Endothelial cell of umbilical vein (primary cell): Measurements from ENCODE around the gene EPHA8. TPM values are rescaled to one million over a fixed set of nuclear protein-coding genes. Genes with fewer than 3 reads are reported as not detected.

Experiments used
- BruUV-seq: library from RNA; stranded (reverse); fragments of 400-500 nt; replicated peaks from 2 replicates; lab custom pipeline; 2021; lab: Mats Ljungman, UMichigan
- CTCF ChIA-PET: fragments of 300-600, 350-600 bp; sonication (Branson Sonifier 250); formaldehyde crosslinking; loops from one replicate; lab custom pipeline; 2021; ENCODE audit warnings: antibody characterized with exemption, inconsistent platforms; lab: Charles Lee
- POLR2A ChIA-PET: fragments of 300-600, 350-600 bp; sonication (Branson Sonifier 250); formaldehyde crosslinking; loops from one replicate; lab custom pipeline; 2021; ENCODE audit warnings: antibody characterized with exemption, inconsistent platforms; lab: Charles Lee
- DNase-seq: peaks from one replicate; pipeline ENCODE4 v3.0.0-alpha.2; 2011; ENCODE audit warnings: low read depth, low spot score
- FAIRE-seq: peaks from 2 replicates; lab custom pipeline; 2011; peaks lifted over from hg19 to GRCh38; lab: Jason Lieb, UNC
- H2AFZ ChIP-seq: 2 replicates; pipeline ENCODE4 v1.6.0; 2012; ENCODE audit warnings: low read depth, low read length, control low read depth, inconsistent platforms
- H3K27ac ChIP-seq: 2 replicates; pipeline ENCODE4 v1.5.1; 2011; ENCODE audit warnings: low read depth, mild to moderate bottlenecking, control low read depth, low read length, moderate library complexity; ENCODE audit not compliant: insufficient read depth
- H3K27me3 ChIP-seq, 2 experiments: 2 replicates each; pipeline versions ENCODE4 v1.6.0 to v1.6.1; 2011; ENCODE audit warnings: low read length in 2 of 2, mixed read lengths in 1 of 2; ENCODE audit not compliant: control insufficient read depth in 2 of 2, insufficient read depth in 2 of 2
- H3K36me3 ChIP-seq, 2 experiments: 2 replicates in 1 of 2; 3 replicates in 1 of 2; pipeline ENCODE4 v1.5.1; 2011; ENCODE audit warnings: low read length in 2 of 2, mild to moderate bottlenecking in 1 of 2, moderate library complexity in 1 of 2; ENCODE audit not compliant: control insufficient read depth in 2 of 2, insufficient read depth in 2 of 2; ENCODE audit errors: extremely low read depth in 1 of 2
- H3K4me1 ChIP-seq: 3 replicates; pipeline ENCODE4 v1.5.1; 2011; ENCODE audit warnings: mild to moderate bottlenecking, low read length; ENCODE audit not compliant: control insufficient read depth, insufficient read depth; ENCODE audit errors: extremely low read depth
- H3K4me2 ChIP-seq: 2 replicates; pipeline ENCODE4 v1.6.1; 2011; ENCODE audit warnings: low read length, control low read depth, mixed read lengths; ENCODE audit not compliant: insufficient read depth
- H3K4me3 ChIP-seq, 3 experiments: fragments of 200-600 bp in 1 of 3; sonication (generic), shearing (Covaris generic) in 1 of 3; replicated peaks in 1 of 3; 2 replicates each; pipeline ENCODE4 v1.5.1; 2011 to 2016; ENCODE audit warnings: control low read depth in 3 of 3, low read length in 3 of 3, mild to moderate bottlenecking in 2 of 3, inconsistent platforms in 1 of 3, low read depth in 1 of 3, moderate library complexity in 1 of 3; ENCODE audit not compliant: insufficient read depth in 1 of 3
- H3K79me2 ChIP-seq: 2 replicates; pipeline ENCODE4 v1.6.0; 2012; ENCODE audit warnings: low read length, inconsistent platforms; ENCODE audit not compliant: control insufficient read depth, insufficient read depth
- H3K9ac ChIP-seq: replicated peaks from 2 replicates; pipeline ENCODE3; 2011; ENCODE audit warnings: low read length, control low read depth; ENCODE audit not compliant: insufficient read depth; ENCODE audit errors: extremely low read depth
- H3K9me1 ChIP-seq: replicated peaks from 3 replicates; pipeline ENCODE4 v1.6.0; 2011; ENCODE audit warnings: mild to moderate bottlenecking, low read length; ENCODE audit not compliant: control insufficient read depth, insufficient read depth; ENCODE audit errors: extremely low read depth
- H3K9me3 ChIP-seq: replicated peaks from 2 replicates; pipeline ENCODE4 v1.5.1; 2012; ENCODE audit warnings: low read length, inconsistent platforms; ENCODE audit not compliant: control insufficient read depth, insufficient read depth
- H4K20me1 ChIP-seq: replicated peaks from 2 replicates; pipeline ENCODE3; 2011; ENCODE audit warnings: mild to moderate bottlenecking, low read length; ENCODE audit not compliant: control insufficient read depth, insufficient read depth; ENCODE audit errors: extremely low read depth
- CTCF ChIP-seq, 2 donors: IDR thresholded peaks; 1 replicate in 1 of 2; 2 replicates in 1 of 2; pipeline ENCODE4 v1.5.1; 2011; ENCODE audit warnings: low read length in 2 of 2, mild to moderate bottlenecking in 2 of 2, moderate library complexity in 2 of 2, control low read depth in 1 of 2, inconsistent platforms in 1 of 2, low read depth in 1 of 2; ENCODE audit not compliant: insufficient read depth in 1 of 2; ENCODE audit errors: extremely low read depth in 1 of 2
- EZH2 ChIP-seq: IDR thresholded peaks from 2 replicates; pipeline ENCODE4 v1.6.1; 2012; ENCODE audit warnings: borderline replicate concordance, low read depth, mild to moderate bottlenecking, moderate library complexity, low read length, inconsistent platforms; ENCODE audit not compliant: severe bottlenecking
- FOS ChIP-seq: IDR thresholded peaks from 2 replicates; pipeline ENCODE4 v1.6.1; 2011; ENCODE audit warnings: mild to moderate bottlenecking, low read length, moderate library complexity, borderline replicate concordance; ENCODE audit not compliant: insufficient read depth
- GATA2 ChIP-seq: IDR thresholded peaks from 2 replicates; pipeline ENCODE4 v1.7.0; 2011; ENCODE audit warnings: low read depth, mild to moderate bottlenecking, moderate library complexity, mixed read lengths, low read length; ENCODE audit not compliant: insufficient read length, insufficient read depth
- JUN ChIP-seq: IDR thresholded peaks from 2 replicates; pipeline ENCODE4 v1.6.1; 2011; ENCODE audit warnings: borderline replicate concordance, low read depth; ENCODE audit not compliant: insufficient read length, insufficient read depth
- MAX ChIP-seq: IDR thresholded peaks from 2 replicates; pipeline ENCODE4 v1.6.1; 2011; ENCODE audit not compliant: insufficient read depth, insufficient read length
- MYC ChIP-seq: IDR thresholded peaks from one replicate; pipeline ENCODE4 v1.6.1; 2011; ENCODE audit warnings: mild to moderate bottlenecking, low read depth, low read length
- POLR2A ChIP-seq: IDR thresholded peaks from 2 replicates; pipeline ENCODE4 v1.6.1; 2012; ENCODE audit warnings: low read depth, mild to moderate bottlenecking, control low read depth, low read length
- POLR2AphosphoS5 ChIP-seq: IDR thresholded peaks from 2 replicates; pipeline ENCODE4 v1.6.1; 2012; ENCODE audit warnings: low read depth, mild to moderate bottlenecking, control low read depth, low read length, moderate library complexity; ENCODE audit not compliant: insufficient read depth
- dilution Hi-C: fragments of 300-500 bp; cut with MboI; formaldehyde crosslinking; loops from one replicate; pipeline ENCODE4 v1.15.0; 2019; ENCODE audit warnings: low sequenced_read_pairs; ENCODE audit not compliant: extremely low pct_ligation_motif_present
- intact Hi-C: fragments of 100-400 bp; cut with micrococcal nuclease; formaldehyde crosslinking; loops from one replicate; pipeline ENCODE4 v1.10.0; 2022
- polyA plus RNA-seq, 4 experiments: library from polyadenylated mRNA; depleted of rRNA in 3 of 4; stranded (reverse) in 3 of 4; unstranded in 1 of 4; fragments of >200 nt; gene quantifications; 2 replicates each; pipeline versions ENCODE4 v1.2.1 to v1.2.3, GENCODE V29; 2011 to 2012; ENCODE audit warnings: missing spikeins in 1 of 4
- total RNA-seq: library from RNA; stranded (reverse); gene quantifications from 2 replicates; pipeline ENCODE4 v1.2.3, GENCODE V29; 2021

EPHA8 gene
- total and polyA plus RNA-seq, 2 donors (not counting 3 experiments of a cell fraction or from before 2014, with no cell fraction given), result not detected

- Histone ChIP-seq H3K79me2 (no peaks in the 10 kb centered on the region), H4K20me1 (no peaks in the 10 kb centered on the region), H3K36me3 (no peaks in the 10 kb centered on the region), H3K9me3 (no peaks in the 10 kb centered on the region), H3K4me2 (no peak overlapping the region), H2AFZ (no peak overlapping the region), H3K27ac (no peak overlapping the region), H3K9me1 (no peaks in the 10 kb centered on the region), H3K4me3 (no peak overlapping the region), H3K27me3 (peaks cover 9 to 11% of the 10 kb centered on the region in 2 experiments), H3K4me1 (no peaks in the 10 kb centered on the region), H3K9ac (no peak overlapping the region)
- ChIA-PET CTCF (interaction anchor here (1.5 kb wide), 1 partner anchor 91 kb away, joined by 4 read pairs; no protein-coding TSS in a partner anchor), POLR2A (no interaction called here)
- BruUV-seq, result no TSS peak
- dilution Hi-C loops, result no loop called here
- TF ChIP-seq CTCF (IDR thresholded peaks at IDR 0.05; ENCODE audit: extremely low read depth in 1 of 2, insufficient read depth in 1 of 2, low read depth in 1 of 2, low read length in 2 of 2) (no peak), POLR2AphosphoS5 (no peak), MAX (no peak), POLR2A (no peak), EZH2 (no peak), FOS (no peak), JUN (no peak), MYC (no peak), GATA2 (no peak)
- DNase-seq (no peak), FAIRE-seq (no peak)
- intact Hi-C loops, result no loop called here
Measured at GRCh38 chr1:22543679-22544078, 19.6 kb upstream of the EPHA8 start.
